Neural crest cell (in vitro differentiated cells): Measurements from ENCODE around the gene LMLN. TPM values are rescaled to one million over a fixed set of nuclear protein-coding genes. Genes with fewer than 3 reads are reported as not detected.
"Not testable (repeated sequence)": the region's sequence is repeated elsewhere in the genome, so short reads cannot be mapped to it uniquely, and the experiment has no call there.

Experiments used
- DNase-seq: peaks from one replicate; pipeline ENCODE4 v3.0.0; 2021; ENCODE audit warnings: low read depth, mixed read lengths, low spot score
- H3K27ac Mint-ChIP-seq: one replicate; pipeline ENCODE4 v1.8.0; 2021; ENCODE audit warnings: mild to moderate bottlenecking, mixed read lengths; ENCODE audit not compliant: unreplicated experiment
- H3K27me3 Mint-ChIP-seq: 2 replicates; pipeline ENCODE4 v1.8.0; 2021; ENCODE audit warnings: low read depth, mild to moderate bottlenecking, mixed read lengths
- H3K36me3 Mint-ChIP-seq: 2 replicates; pipeline ENCODE4 v1.8.0; 2021; ENCODE audit warnings: low read depth, mild to moderate bottlenecking, mixed read lengths
- H3K4me1 Mint-ChIP-seq: 2 replicates; pipeline ENCODE4 v1.8.0; 2021; ENCODE audit warnings: mixed read lengths
- H3K4me3 Mint-ChIP-seq: one replicate; pipeline ENCODE4 v1.8.0; 2021; ENCODE audit warnings: mild to moderate bottlenecking, mixed read lengths
- H3K9me3 Mint-ChIP-seq: 2 replicates; pipeline ENCODE4 v1.8.0; 2021; ENCODE audit warnings: mixed read lengths
- CTCF ChIP-seq: fragments of 200-600 bp; sonication (generic); conservative IDR thresholded peaks from 2 replicates; pipeline ENCODE4 v1.5.0; 2021; ENCODE audit warnings: antibody characterized with exemption, mild to moderate bottlenecking
- total RNA-seq: library from RNA; stranded (reverse); gene quantifications from 2 replicates; pipeline ENCODE4 v1.2.1, GENCODE V29; 2021

The LMLN gene
- total RNA-seq, 1 donor from 2014 or later = 9.6 TPM

GRCh38 chr3:198079771-198080520, 119.9 kb downstream of the LMLN start:
- TF ChIP-seq CTCF = no peak
- DNase-seq = peak; percentile 20
- Mint-ChIP-seq H3K27ac (peak overlapping the region; percentile 71), H3K4me1 (peaks cover 7% of the 10 kb centered on the region), H3K4me3 (peak overlapping the region; percentile 86), H3K27me3 (peaks cover 78% of the 10 kb centered on the region), H3K36me3 (peaks cover 4% of the 10 kb centered on the region), H3K9me3 (no peaks in the 10 kb centered on the region)

GRCh38 chr3:198080521-198081384, 120.7 kb downstream of the LMLN start:
- DNase-seq = peak; percentile 81
- Mint-ChIP-seq H3K27ac (peak overlapping the region; percentile 71), H3K36me3 (peaks cover 4% of the 10 kb centered on the region), H3K4me3 (peak overlapping the region; percentile 86), H3K4me1 (peaks cover 7% of the 10 kb centered on the region), H3K9me3 (no peaks in the 10 kb centered on the region), H3K27me3 (peaks cover 78% of the 10 kb centered on the region)
- TF ChIP-seq CTCF = peak; percentile 75

- Mint-ChIP-seq H3K27me3 (peaks cover 78% of the 10 kb centered on the region), H3K9me3 (no peaks in the 10 kb centered on the region), H3K27ac (no peak overlapping the region), H3K36me3 (peaks cover 4% of the 10 kb centered on the region), H3K4me1 (peaks cover 7% of the 10 kb centered on the region), H3K4me3 (no peak overlapping the region)
- TF ChIP-seq CTCF = no peak
- peak; percentile 5 for DNase-seq
Measured at GRCh38 chr3:198081421-198081844, 121.4 kb downstream of the LMLN start.

- peak overlapping the region; percentile 74 for H3K4me3 Mint-ChIP-seq
- not testable (repeated sequence) for H3K36me3 Mint-ChIP-seq, H3K4me1 Mint-ChIP-seq, H3K27ac Mint-ChIP-seq, DNase-seq, H3K9me3 Mint-ChIP-seq
- H3K27me3 Mint-ChIP-seq = peaks cover 78% of the 10 kb centered on the region
Measured at GRCh38 chr3:198082226-198082625, 122.2 kb downstream of the LMLN start.

- DNase-seq = no peak
- no peak overlapping the region for H3K4me3 Mint-ChIP-seq
- peaks cover 76% of the 10 kb centered on the region for H3K27me3 Mint-ChIP-seq
- H3K36me3 Mint-ChIP-seq = no peaks in the 10 kb centered on the region
- H3K4me1 Mint-ChIP-seq = peaks cover 4% of the 10 kb centered on the region
- TF ChIP-seq CTCF = no peak
- no peaks in the 10 kb centered on the region for H3K9me3 Mint-ChIP-seq
- no peak overlapping the region for H3K27ac Mint-ChIP-seq
Measured at GRCh38 chr3:198088421-198088955, 128.5 kb downstream of the LMLN start.
